ENCODE measurements around the gene SLC4A11.

DNA sequence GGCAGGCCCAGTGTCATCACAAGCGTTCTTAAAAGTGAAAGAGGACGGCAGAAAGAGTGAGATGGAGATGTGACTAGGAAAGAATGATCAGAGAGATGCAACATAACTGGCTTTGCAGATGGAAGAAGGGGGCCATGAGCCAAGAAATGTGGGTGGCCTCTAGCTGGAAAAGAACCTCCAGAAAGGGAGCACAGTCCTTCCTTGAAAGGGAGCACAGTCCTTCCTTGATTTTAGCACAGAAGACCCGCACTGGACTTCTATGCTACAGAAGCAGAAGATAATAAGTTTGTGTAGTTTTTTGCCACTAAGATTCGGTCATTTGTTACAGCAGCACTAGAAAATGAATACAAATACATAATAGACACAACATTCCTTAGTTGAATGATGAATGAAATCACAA is 58.7 kb downstream of the SLC4A11 start:
- TF ChIP-seq, protein P1, sequence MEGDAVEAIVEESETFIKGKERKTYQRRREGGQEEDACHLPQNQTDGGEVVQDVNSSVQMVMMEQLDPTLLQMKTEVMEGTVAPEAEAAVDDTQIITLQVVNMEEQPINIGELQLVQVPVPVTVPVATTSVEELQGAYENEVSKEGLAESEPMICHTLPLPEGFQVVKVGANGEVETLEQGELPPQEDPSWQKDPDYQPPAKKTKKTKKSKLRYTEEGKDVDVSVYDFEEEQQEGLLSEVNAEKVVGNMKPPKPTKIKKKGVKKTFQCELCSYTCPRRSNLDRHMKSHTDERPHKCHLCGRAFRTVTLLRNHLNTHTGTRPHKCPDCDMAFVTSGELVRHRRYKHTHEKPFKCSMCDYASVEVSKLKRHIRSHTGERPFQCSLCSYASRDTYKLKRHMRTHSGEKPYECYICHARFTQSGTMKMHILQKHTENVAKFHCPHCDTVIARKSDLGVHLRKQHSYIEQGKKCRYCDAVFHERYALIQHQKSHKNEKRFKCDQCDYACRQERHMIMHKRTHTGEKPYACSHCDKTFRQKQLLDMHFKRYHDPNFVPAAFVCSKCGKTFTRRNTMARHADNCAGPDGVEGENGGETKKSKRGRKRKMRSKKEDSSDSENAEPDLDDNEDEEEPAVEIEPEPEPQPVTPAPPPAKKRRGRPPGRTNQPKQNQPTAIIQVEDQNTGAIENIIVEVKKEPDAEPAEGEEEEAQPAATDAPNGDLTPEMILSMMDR (IDR thresholded peaks at IDR 0.05): no peak
- TF ChIP-seq EP300 (IDR thresholded peaks at IDR 0.05; ENCODE audit: low read depth) (no peak), POLR2AphosphoS5 (IDR thresholded peaks at IDR 0.05) (no peak)
